ENCODE results near the gene B4GALT6.

B4GALT6 gene

DNA sequence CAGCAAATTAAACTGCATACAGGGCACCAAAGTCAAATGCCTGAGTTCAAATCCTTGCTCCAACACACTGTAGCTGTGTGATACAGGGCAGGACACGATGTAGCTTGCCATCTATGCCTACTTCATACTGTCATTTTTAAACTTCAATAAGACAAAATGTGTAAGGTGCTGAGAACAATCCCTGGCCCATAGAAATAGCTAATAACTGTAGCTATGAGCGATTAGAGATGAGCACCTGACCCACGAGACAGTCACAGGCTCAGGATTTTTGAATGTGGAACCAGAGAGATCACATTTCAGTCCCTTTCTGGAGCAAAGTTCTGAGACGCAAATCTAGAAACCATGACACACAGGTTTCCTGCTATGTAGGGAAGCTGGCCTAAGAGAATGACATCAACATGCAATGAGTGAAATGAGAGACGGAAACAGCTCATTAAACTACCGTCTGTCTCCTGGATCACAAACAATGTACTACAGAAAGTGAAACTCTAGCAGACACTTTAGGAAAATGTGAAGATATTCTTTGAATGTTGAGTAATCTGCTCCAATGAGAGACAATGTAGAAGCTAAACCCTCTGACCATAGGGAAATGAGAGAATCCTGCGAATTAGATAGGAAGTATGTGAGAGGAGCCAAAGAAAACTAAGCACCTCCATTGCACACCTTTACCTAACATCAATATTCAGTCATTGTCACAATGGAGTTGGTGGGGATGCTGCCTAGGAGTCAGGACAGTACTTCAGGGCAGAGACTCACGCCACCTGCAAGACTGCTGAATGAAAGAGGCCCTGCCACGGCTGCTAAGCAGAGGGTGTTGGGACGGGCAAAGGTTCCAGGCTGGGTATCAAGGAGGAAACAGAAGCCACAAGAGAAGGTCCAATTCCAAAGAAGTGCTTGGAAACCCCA, 25.5 kb downstream of the B4GALT6 start:
- peak; percentile 56 for DNase-seq

DNA sequence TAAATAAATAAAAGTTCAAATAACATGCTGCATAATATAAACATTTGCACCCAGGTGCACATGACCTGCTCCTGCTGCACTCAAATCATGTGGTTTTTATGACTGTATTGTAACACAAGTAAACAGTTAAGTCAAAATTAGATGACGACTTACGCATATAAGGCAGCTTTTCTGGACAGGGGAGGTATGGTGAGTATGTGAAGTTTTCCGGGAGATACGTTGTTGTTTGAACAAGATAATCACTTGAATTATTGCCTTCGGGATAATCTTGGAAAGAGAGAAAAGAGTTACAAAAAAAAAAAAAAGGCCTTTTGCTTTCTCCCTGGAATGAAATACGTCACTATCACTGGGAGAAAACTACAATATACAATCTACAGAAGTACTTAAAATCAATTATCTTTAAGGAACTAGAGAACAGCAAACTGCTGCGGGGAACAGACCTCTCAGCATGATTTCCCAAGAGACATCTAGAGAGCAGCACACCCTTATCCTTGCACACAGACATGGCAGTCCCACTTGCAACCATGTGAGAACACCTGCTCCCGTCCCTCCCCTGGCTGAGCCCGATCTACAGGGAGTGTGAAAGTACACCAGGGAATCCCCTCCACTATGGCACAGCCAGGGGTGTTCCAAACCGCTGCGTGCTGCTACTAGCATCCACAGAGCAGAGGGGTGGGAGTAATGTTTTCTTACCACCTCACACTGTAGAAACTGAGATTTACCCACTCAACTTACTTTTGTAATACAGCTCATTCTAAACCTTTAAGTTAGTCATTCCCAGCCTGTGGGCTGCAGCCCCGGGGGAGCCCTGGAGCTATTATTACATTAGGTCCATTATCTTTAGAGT, 26.3 kb downstream of the B4GALT6 start:
- DNase-seq: peak; percentile 55

DNA sequence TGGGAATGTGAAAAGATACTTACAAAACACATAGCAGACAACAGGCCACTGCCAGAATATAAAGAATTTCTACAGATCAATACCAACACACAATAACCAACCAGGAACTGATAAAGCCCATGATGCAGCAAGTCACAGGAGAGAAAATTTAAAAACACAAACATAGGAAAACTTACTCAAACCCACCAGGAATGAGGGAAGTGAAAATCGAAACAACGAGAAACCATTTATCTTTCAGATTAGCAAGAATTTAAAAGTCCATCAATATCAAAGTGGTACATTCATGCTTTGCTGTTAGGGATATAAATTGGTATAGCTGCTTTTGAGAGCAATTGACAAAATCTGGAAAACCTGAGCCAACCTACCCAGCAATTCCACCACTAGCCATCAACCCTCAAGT, 27.6 kb downstream of the B4GALT6 start:
- no peak for DNase-seq

DNA sequence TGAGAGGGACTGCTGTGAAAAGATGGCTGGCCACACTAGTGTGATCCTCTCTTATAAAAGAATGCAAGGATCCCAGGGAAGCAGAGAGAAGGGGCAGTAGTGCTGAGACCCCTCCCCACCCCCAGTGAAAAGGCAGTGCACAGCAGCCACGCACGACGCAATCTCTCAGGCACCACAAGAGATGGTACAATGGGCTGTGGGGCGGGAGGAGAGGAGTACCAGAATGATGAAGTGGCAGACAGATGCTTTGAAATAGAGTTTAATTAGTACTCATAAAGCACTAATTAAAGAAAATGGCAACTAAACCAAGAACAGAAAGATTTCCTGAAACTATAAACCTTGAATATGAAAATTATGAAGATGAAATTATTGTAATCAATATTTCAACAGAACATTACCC, 29.0 kb downstream of the B4GALT6 start:
- no peak for DNase-seq

DNA sequence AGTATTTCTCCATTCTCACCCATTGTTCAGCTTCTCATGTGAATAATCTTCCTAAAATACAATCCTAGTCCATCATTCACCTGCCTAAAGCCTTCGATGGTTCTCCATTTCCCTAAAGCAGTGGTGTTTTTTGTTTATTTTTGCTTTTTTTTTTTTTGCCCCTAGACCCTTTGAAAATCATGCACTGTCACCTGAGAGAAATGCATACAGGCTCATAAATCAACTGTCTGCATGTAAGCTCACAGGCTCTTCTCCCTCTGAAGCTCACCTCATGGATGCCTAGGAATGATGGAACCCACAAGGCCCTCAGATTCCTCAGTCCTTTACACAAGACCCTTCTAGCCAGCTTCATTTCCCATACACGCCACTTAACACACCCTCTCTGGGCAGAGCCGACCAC, 31.5 kb downstream of the B4GALT6 start:
- no peak for DNase-seq

DNA sequence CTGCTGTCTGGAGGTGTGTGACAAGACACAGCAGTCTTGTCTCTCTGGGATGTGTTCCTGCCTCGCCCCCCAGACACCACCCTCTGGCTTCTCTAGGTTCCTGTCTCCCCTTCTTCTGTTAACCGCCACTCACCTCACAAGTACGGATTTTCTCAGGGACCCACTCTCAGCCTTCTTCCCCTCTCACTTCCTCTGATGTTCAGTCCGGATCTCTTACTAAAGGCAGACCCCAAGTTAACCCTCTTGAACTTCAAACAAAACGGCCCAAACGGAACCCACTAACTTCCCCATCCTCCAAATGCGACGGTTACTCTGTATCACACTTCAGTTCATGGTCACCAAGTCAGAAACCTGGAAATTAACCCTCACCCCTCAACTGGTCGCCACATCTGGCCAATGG, 32.0 kb downstream of the B4GALT6 start:
- DNase-seq: no peak

- no peak for DNase-seq
Measured at GRCh38 chr18:31651369-31651768, 33.0 kb downstream of the B4GALT6 start.

GRCh38 chr18:31649978-31650719, 34.2 kb downstream of the B4GALT6 start:
- DNase-seq: no peak

GRCh38 chr18:31649449-31649848, 34.9 kb downstream of the B4GALT6 start:
- no peak for DNase-seq

DNA sequence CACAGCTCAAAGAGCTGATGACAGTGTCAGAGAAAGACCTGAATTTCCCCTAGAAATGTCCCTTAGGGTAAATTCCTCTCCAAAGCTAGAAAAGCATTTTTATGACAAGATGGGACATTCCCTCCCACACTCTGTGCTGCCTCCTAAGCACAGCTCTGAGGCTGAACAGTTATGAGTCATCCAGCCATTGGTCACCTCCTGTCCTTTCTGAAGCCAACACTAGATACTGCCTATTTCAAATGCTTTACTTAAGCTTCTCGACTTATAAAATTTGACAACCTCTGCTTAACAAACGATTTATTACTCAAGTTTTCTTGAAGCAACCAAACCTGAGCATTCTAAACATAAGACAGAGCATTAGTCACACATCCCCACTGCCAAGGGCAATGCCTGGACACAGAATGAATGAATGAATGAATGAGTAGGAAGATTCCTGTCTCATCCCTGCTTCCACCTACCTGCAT, 35.4 kb downstream of the B4GALT6 start:
- DNase-seq: no peak

GRCh38 chr18:31648458-31648857, 35.9 kb downstream of the B4GALT6 start:
- no peak for DNase-seq

DNA sequence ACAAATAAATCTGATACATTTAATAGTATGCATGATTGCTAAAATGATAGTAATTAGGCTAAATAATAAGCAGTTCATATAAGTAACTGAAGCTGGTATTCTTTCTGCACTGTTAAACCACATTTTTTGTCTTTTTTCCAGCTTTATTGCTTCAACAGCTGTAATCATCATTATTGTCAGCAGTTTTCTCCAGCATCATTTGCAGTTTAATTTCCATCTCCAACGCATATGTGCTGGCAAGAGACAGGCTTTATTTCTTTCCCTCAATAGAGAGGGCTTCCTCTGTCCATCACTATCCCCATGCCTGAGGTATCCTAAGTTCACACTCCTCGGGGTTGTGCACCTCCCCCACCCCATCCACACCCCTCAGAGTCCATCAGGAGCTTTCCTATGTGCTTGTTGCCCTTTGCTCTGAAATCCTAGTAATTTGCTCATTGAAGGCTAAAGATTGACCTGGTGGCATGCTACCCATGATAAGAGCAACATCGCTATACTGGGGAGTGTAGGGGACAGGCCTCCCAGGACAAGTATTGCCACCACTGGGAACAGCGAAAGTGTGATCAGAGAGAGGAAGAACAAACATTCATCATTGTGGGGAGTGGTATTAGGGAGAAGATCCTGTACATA, 37.1 kb downstream of the B4GALT6 start:
- no peak for DNase-seq

- DNase-seq: no peak
Measured at GRCh38 chr18:31646332-31647126, 37.9 kb downstream of the B4GALT6 start.

DNA sequence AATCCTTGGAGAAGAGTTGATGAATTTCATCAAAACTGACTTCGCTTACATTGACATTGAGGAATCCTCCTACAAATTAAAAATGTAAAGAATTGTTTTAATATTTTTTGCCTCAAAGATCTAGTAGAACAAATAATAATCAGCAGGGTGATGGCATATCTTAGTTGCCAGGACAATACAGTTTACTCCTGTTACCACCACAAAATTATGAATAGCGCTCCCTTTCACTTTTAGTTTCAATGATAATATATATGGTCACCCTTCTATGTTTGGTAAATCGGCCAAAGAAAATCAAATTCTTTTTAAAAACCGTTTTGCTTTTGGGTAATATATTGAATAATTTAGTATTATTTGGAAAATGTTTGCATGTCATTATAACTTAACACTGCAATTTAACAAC, 39.0 kb downstream of the B4GALT6 start:
- no peak for DNase-seq

DNA sequence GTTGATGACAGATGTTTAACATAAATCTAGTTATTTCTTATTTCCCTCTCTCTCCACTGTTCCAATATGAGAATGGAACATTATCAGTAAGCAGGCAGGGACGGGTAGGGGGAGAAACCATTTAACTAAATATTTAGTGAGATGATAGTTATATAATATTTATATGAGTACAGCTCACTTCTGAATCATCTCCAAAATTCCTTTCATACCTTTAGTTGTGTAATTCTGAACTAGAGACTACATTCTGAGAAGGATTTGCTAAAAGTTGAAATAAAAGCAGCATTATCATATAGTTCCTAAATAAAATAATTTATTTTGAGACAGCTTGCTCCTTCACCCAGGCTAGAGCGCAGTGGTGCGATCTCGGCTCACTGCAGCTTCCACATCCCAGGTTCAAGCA, 41.4 kb downstream of the B4GALT6 start:
- DNase-seq: no peak

GRCh38 chr18:31637445-31637844, 46.9 kb downstream of the B4GALT6 start:
- DNase-seq: no peak

- DNase-seq: no peak
Measured at GRCh38 chr18:31636387-31636786, 48.0 kb downstream of the B4GALT6 start.

- DNase-seq: no peak
Measured at GRCh38 chr18:31634331-31634713, 50.1 kb downstream of the B4GALT6 start.

DNA sequence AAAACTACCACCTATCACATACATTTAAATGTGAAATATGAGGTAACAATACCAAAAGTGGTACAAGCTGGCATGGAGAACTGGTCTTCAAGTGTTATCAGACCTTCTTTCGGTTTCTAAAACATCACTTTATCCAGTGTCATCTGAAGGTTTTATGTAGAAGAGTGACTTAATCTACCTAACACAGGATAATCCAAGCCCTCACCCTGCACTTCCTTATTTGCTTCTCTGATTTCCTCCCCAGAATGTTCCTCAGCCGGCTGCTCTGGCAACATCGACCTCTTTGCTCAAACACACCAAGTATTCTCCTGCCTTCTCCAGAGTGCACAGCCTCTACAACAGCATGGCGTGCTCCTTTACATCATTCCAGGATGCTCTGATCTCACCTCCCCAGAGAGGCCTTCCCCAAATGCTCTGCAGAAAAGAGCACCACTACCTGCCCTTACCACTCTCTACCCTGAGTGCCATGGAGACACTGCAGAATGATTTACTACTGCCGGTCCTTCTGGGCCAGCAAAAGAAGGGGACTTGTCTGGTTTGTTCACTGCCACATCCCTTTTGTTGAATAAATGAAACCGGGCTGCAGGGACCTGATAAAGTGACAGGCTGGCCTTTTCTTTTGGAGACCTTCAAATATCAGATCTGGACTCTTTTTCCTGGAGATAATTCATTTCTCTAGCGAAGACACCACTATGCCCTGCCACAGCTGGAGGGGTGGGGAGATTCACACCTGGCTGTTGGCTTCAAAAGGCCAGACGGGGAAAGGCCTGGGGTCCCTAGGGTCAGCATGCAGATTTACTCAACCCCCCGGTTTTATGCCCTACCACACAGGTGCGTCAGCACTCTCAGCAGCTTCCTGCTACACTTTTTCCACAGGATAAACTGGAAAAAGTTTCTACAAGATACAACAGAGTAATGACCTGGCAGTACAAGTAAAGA, 50.7 kb downstream of the B4GALT6 start:
- no peak for DNase-seq

GRCh38 chr18:31632356-31632755, 52.0 kb downstream of the B4GALT6 start:
- no peak for DNase-seq

GRCh38 chr18:31631526-31631925, 52.9 kb downstream of the B4GALT6 start:
- no peak for DNase-seq
